Loucy (cell line): Measurements from ENCODE around the gene CD151.

Experiments
- EZH2phosphoT487 ChIP-seq: fragments of 200-600 bp; IDR thresholded peaks from 2 replicates; pipeline ENCODE4 v1.6.1; 2018; ENCODE audit warnings: antibody characterized with exemption, mild to moderate bottlenecking, moderate library complexity, borderline replicate concordance
- TF ChIP-seq, protein P1 (sequence below): fragments of 200-600 bp; sonication (generic); conservative IDR thresholded peaks from 2 replicates; pipeline ENCODE4 v1.5.1; 2014; ENCODE audit warnings: mild to moderate bottlenecking, antibody characterized with exemption, low read length

DNA sequence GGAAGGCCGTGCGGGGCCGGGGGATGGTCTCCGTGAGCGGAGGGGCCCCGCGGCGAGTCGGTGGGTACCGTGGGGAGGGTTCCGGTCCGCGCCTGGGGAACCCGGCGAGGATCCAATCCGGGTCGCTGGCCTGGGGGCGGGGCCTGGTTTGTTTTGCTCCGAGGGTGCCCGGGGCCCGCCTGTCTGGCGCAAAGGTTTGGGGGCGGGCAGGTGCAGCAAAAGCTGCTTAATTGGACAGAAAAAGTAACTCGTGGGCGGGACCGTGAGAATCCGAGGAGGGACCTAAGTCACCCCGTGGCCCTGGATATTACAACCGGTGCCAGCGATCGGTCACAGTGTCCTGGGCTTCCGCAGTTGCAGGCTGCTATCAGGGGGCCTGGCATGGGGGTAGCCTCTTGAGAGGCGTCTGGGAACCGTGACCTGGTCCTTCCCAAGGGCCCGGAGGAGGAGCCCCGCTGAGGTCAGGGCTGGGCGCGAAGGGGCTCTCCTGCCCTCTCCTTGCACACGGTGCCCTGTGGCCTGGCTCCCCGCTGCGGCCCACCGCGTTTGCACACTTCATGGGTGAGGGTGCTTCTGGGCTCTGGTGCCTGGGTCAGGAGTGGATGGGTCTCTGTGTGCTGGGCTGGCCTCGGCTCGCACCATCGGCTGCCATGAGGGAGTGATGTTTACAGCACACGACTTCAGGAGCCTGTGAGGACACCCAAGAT, 12.7 kb upstream of the CD151 start:
- TF ChIP-seq, protein P1, sequence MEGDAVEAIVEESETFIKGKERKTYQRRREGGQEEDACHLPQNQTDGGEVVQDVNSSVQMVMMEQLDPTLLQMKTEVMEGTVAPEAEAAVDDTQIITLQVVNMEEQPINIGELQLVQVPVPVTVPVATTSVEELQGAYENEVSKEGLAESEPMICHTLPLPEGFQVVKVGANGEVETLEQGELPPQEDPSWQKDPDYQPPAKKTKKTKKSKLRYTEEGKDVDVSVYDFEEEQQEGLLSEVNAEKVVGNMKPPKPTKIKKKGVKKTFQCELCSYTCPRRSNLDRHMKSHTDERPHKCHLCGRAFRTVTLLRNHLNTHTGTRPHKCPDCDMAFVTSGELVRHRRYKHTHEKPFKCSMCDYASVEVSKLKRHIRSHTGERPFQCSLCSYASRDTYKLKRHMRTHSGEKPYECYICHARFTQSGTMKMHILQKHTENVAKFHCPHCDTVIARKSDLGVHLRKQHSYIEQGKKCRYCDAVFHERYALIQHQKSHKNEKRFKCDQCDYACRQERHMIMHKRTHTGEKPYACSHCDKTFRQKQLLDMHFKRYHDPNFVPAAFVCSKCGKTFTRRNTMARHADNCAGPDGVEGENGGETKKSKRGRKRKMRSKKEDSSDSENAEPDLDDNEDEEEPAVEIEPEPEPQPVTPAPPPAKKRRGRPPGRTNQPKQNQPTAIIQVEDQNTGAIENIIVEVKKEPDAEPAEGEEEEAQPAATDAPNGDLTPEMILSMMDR, result no peak
- no peak for TF ChIP-seq EZH2phosphoT487
